IMR-90 (cell line): ENCODE measurements around the gene SLC37A1. TPM values are rescaled to one million over a fixed set of nuclear protein-coding genes. Genes with fewer than 3 reads are reported as not detected.

Experiments
- ATAC-seq: fragments of 200-7000 bp; cut with Tn5 transposase; 2 replicates; pipeline ENCODE4 v1.9.1; 2020; ENCODE audit warnings: low read depth, mild to moderate bottlenecking, moderate library complexity
- BruUV-seq: library from RNA; stranded (reverse); fragments of 400-500 nt; replicated peaks from 2 replicates; lab custom pipeline; 2021; lab: Mats Ljungman, UMichigan
- CTCF ChIA-PET: fragments of 300-600 bp; formaldehyde crosslinking; extraction: SDS; loops from one replicate; lab custom pipeline; 2021; ENCODE audit warnings: antibody characterized with exemption; lab: Yijun Ruan, JAX
- POLR2A ChIA-PET: fragments of 300-600 bp; sonication (Branson Sonifier 250); formaldehyde crosslinking; loops from one replicate; lab custom pipeline; 2022; ENCODE audit warnings: antibody characterized with exemption; ENCODE audit not compliant: unreplicated experiment; lab: Charles Lee
- DNase-seq: peaks from one replicate; pipeline ENCODE4 v3.0.0; 2013
- H2AFZ ChIP-seq: replicated peaks from 2 replicates; pipeline ENCODE3; 2013; ENCODE audit warnings: low read length, mild to moderate bottlenecking; ENCODE audit not compliant: poor library complexity
- H2AK5ac ChIP-seq: 2 replicates; pipeline ENCODE4 v1.6.1; 2013; ENCODE audit warnings: low read depth, low read length, inconsistent platforms
- H2AK9ac ChIP-seq: replicated peaks from 2 replicates; pipeline ENCODE3; 2013; ENCODE audit warnings: mild to moderate bottlenecking, low read depth, low read length, moderate library complexity; ENCODE audit not compliant: poor library complexity
- H2BK120ac ChIP-seq: 2 replicates; pipeline ENCODE4 v1.6.1; 2013; ENCODE audit warnings: low read depth, low read length, inconsistent platforms
- H2BK15ac ChIP-seq: 3 replicates; pipeline ENCODE4 v1.6.1; 2013; ENCODE audit warnings: low read depth, low read length, inconsistent platforms
- H2BK20ac ChIP-seq: 2 replicates; pipeline ENCODE4 v1.6.1; 2013; ENCODE audit warnings: low read depth, mild to moderate bottlenecking, inconsistent platforms, low read length, moderate library complexity
- H2BK5ac ChIP-seq: 2 replicates; pipeline ENCODE4 v1.6.1; 2013; ENCODE audit warnings: mild to moderate bottlenecking, low read depth, low read length, inconsistent platforms; ENCODE audit not compliant: poor library complexity, severe bottlenecking
- H3K14ac ChIP-seq: replicated peaks from 2 replicates; pipeline ENCODE4 v1.6.1; 2013; ENCODE audit warnings: low read depth, low read length, inconsistent platforms
- H3K18ac ChIP-seq: 2 replicates; pipeline ENCODE4 v1.6.1; 2013; ENCODE audit warnings: low read depth, low read length, control low read depth
- H3K23ac ChIP-seq: 2 replicates; pipeline ENCODE4 v1.6.1; 2013; ENCODE audit warnings: low read depth, low read length, inconsistent platforms
- H3K27ac ChIP-seq: 2 replicates; pipeline ENCODE4 v1.5.1; 2013; ENCODE audit warnings: mild to moderate bottlenecking, control low read depth, low read length; ENCODE audit not compliant: insufficient read depth
- H3K27me3 ChIP-seq: 2 replicates; pipeline ENCODE4 v1.6.1; 2013; ENCODE audit warnings: low read length; ENCODE audit not compliant: control insufficient read depth, insufficient read depth
- H3K36me3 ChIP-seq: 2 replicates; pipeline ENCODE4 v1.6.1; 2013; ENCODE audit warnings: low read length, mixed read lengths; ENCODE audit not compliant: control insufficient read depth, insufficient read depth
- H3K4ac ChIP-seq: 2 replicates; pipeline ENCODE4 v1.6.1; 2013; ENCODE audit warnings: low read depth, low read length, inconsistent platforms
- H3K4me1 ChIP-seq: 2 replicates; pipeline ENCODE4 v1.6.1; 2013; ENCODE audit warnings: low read length, mixed read lengths; ENCODE audit not compliant: control insufficient read depth, insufficient read depth
- H3K4me2 ChIP-seq: 2 replicates; pipeline ENCODE4 v1.6.1; 2013; ENCODE audit warnings: low read depth, mild to moderate bottlenecking, control low read depth, low read length, moderate library complexity
- H3K4me3 ChIP-seq: 2 replicates; pipeline ENCODE4 v1.5.1; 2013; ENCODE audit warnings: low read depth, mild to moderate bottlenecking, control low read depth, low read length, moderate library complexity; ENCODE audit not compliant: insufficient read depth
- H3K56ac ChIP-seq: 2 replicates; pipeline ENCODE4 v1.6.1; 2013; ENCODE audit warnings: low read length, inconsistent platforms; ENCODE audit not compliant: insufficient read depth; ENCODE audit errors: extremely low read depth
- H3K79me1 ChIP-seq, 2 experiments: 2 replicates each; pipeline ENCODE4 v1.6.1; 2013; ENCODE audit warnings: low read length in 2 of 2, inconsistent platforms in 1 of 2, low read depth in 1 of 2
- H3K9ac ChIP-seq: 2 replicates; pipeline ENCODE4 v1.6.1; 2013; ENCODE audit warnings: low read depth, low read length, control low read depth
- H3K9me1 ChIP-seq: 2 replicates; pipeline ENCODE4 v1.6.1; 2013; ENCODE audit warnings: low read length, inconsistent platforms; ENCODE audit not compliant: insufficient read depth
- H3K9me3 ChIP-seq: 2 replicates; pipeline ENCODE4 v1.6.1; 2013; ENCODE audit warnings: low read length; ENCODE audit not compliant: control insufficient read depth, insufficient read depth
- H4K20me1 ChIP-seq: 2 replicates; pipeline ENCODE4 v1.6.1; 2013; ENCODE audit warnings: low read length, inconsistent platforms; ENCODE audit not compliant: insufficient read depth
- H4K5ac ChIP-seq: 2 replicates; pipeline ENCODE4 v1.6.1; 2013; ENCODE audit warnings: mild to moderate bottlenecking, low read depth, low read length, control low read depth
- H4K8ac ChIP-seq, 2 experiments: 2 replicates each; pipeline ENCODE4 v1.6.1; 2013; ENCODE audit warnings: low read depth in 2 of 2, low read length in 2 of 2, control low read depth in 1 of 2, inconsistent platforms in 1 of 2
- H4K91ac ChIP-seq: 2 replicates; pipeline ENCODE4 v1.6.1; 2013; ENCODE audit warnings: low read depth, low read length, inconsistent platforms; ENCODE audit not compliant: insufficient read depth
- MAZ ChIP-seq: IDR thresholded peaks from 2 replicates; pipeline ENCODE4 v1.6.1; 2012; ENCODE audit warnings: low read depth, mild to moderate bottlenecking, low read length, improper control_type of control experiment, moderate library complexity, borderline replicate concordance
- NFE2L2 ChIP-seq: fragments of 150-350 bp; IDR thresholded peaks from 2 replicates; pipeline ENCODE4 v1.6.1; 2016; ENCODE audit warnings: low read depth, mild to moderate bottlenecking, low read length
- WGBS, 2 experiments: methylation state at CpG; one replicate each; pipeline versions ENCODE4 v1.1.5 to v1.1.7; 2013; ENCODE audit warnings: missing lambda C conversion rate in 2 of 2; ENCODE audit not compliant: insufficient read length in 1 of 2; ENCODE audit errors: extremely low coverage in 2 of 2; 5-methylcytosine and 5-hydroxymethylcytosine counted together
- dilution Hi-C: fragments of 300-500 bp; cut with HindIII; formaldehyde crosslinking; loops from one replicate; pipeline ENCODE4 v1.14.3; 2018; ENCODE audit warnings: low sequenced_read_pairs; ENCODE audit not compliant: unreplicated experiment
- in situ Hi-C: fragments of 300-500 bp; cut with MboI; formaldehyde crosslinking; loops from 3 replicates; pipeline ENCODE4 v1.14.3; 2019; ENCODE audit warnings: low sequenced_read_pairs, inconsistent platforms, mixed read lengths
- intact Hi-C: fragments of 100-400 bp; cut with micrococcal nuclease; formaldehyde crosslinking; loops from 2 replicates; pipeline ENCODE4 v1.10.0; 2022
- polyA plus RNA-seq, 3 experiments: library from polyadenylated mRNA; depleted of rRNA; stranded (reverse); fragments of >200 nt; gene quantifications; 2 replicates each; pipeline ENCODE4 v1.2.3, GENCODE V29; 2012; ENCODE audit warnings: low replicate concordance in 1 of 3
- total RNA-seq: library from RNA; depleted of rRNA; stranded (reverse); fragments of >200 nt; gene quantifications from 2 replicates; pipeline ENCODE4 v1.2.3, GENCODE V29; 2012

The SLC37A1 gene
- total and polyA plus RNA-seq, 2 of the 4 experiments (the other 2 are of a cell fraction), result 0.36 to 0.48 TPM

GRCh38 chr21:42590431-42591131 is 76.9 kb downstream of the SLC37A1 start:
- in situ Hi-C loops (no loop called here), dilution Hi-C loops (no loop called here)

More at GRCh38 chr21:42590431-42591131, 76.9 kb downstream of the SLC37A1 start:
- Histone ChIP-seq H2AK5ac (no peak overlapping the region), H4K91ac (no peak overlapping the region), H4K5ac (no peak overlapping the region), H2AK9ac (no peak overlapping the region), H3K27ac (no peak overlapping the region), H2BK5ac (no peak overlapping the region), H3K9me1 (no peaks in the 10 kb centered on the region), H3K27me3 (peaks cover 6% of the 10 kb centered on the region; the same call in 1 of the 2 replicates), H2BK15ac (no peak overlapping the region), H3K4me3 (no peak overlapping the region), H3K56ac (no peak overlapping the region), H2BK20ac (no peak overlapping the region), H2AFZ (no peak overlapping the region), H3K4ac (no peak overlapping the region), H3K79me1 (no peaks in the 10 kb centered on the region), H4K8ac (no peak overlapping the region), H3K14ac (no peak overlapping the region), H3K23ac (no peak overlapping the region), H2BK120ac (no peak overlapping the region), H3K4me2 (no peak overlapping the region), H4K20me1 (no peaks in the 10 kb centered on the region), H3K36me3 (no peaks in the 10 kb centered on the region), H3K18ac (no peak overlapping the region), H3K4me1 (no peaks in the 10 kb centered on the region), H3K9me3 (no peaks in the 10 kb centered on the region), H3K9ac (no peak overlapping the region)
- WGBS, 2 experiments, result 25% methylated on average over 14 of the region's 20 CpGs; no CpG with 5 or more reads in 1 of the 2 experiments
- POLR2A ChIA-PET, result no interaction called here
- intact Hi-C loops, result no loop called here
- DNase-seq (no peak), ATAC-seq (no peak)
- BruUV-seq, result no TSS peak
- TF ChIP-seq MAZ, result no peak
- no peak for TF ChIP-seq NFE2L2
- CTCF ChIA-PET, result interaction anchor here (0.6 kb wide), 1 partner anchor 54 kb away, joined by 3 read pairs; no protein-coding TSS in a partner anchor
